ENCODE measurements around the gene METRNL. TPM values are rescaled to one million over a fixed set of nuclear protein-coding genes. Genes with fewer than 3 reads are reported as not detected.
A peak's percentile ranks its signal among the peaks of the same experiment; 100 is the strongest.

Gene METRNL
- total RNA-seq, 1 experiment from 2014 or later, result 29.0 TPM

- DNase-seq, result peak; percentile 98
- intact Hi-C loops (cut with micrococcal nuclease; ENCODE audit: unreplicated experiment), result no loop called here
- H3K4me3 Mint-ChIP-seq (ENCODE audit: low read depth, unreplicated experiment), result peak overlapping the region; percentile 82
- CTCF ChIA-PET, result interaction anchor here (0.7 kb wide), 1 partner anchor 120 kb away, joined by 3 read pairs; no protein-coding TSS in a partner anchor
- no peaks in the 10 kb centered on the region for H3K27me3 Mint-ChIP-seq (ENCODE audit: unreplicated experiment)
- no peak for TF ChIP-seq CTCF (IDR thresholded peaks at IDR 0.05; ENCODE audit: unreplicated experiment)
- H3K36me3 Mint-ChIP-seq (ENCODE audit: insufficient read depth, unreplicated experiment), result peaks cover 23% of the 10 kb centered on the region
- BruUV-seq (replicated peaks), result no TSS peak
- peaks cover 30% of the 10 kb centered on the region for H3K4me1 Mint-ChIP-seq (ENCODE audit: low read depth, unreplicated experiment)
- peaks cover 2% of the 10 kb centered on the region for H3K9me3 Mint-ChIP-seq (ENCODE audit: low read depth, unreplicated experiment)
- peak overlapping the region; percentile 82 for H3K27ac Mint-ChIP-seq (ENCODE audit: unreplicated experiment)
Measured at GRCh38 chr17:83051396-83052240, 27.8 kb upstream of the METRNL start.

GRCh38 chr17:83052241-83052564, 27.2 kb upstream of the METRNL start:
- Mint-ChIP-seq H3K9me3 (ENCODE audit: low read depth, unreplicated experiment) (no peaks in the 10 kb centered on the region), H3K36me3 (ENCODE audit: insufficient read depth, unreplicated experiment) (peaks cover 23% of the 10 kb centered on the region), H3K4me1 (ENCODE audit: low read depth, unreplicated experiment) (peaks cover 30% of the 10 kb centered on the region), H3K27me3 (ENCODE audit: unreplicated experiment) (no peaks in the 10 kb centered on the region), H3K4me3 (ENCODE audit: low read depth, unreplicated experiment) (peak overlapping the region; percentile 82), H3K27ac (ENCODE audit: unreplicated experiment) (peak overlapping the region; percentile 60)
- CTCF ChIA-PET, result interaction anchor here (0.7 kb wide), 1 partner anchor 119 kb away, joined by 3 read pairs; no protein-coding TSS in a partner anchor
- intact Hi-C loops (cut with micrococcal nuclease; ENCODE audit: unreplicated experiment), result no loop called here
- no peak for TF ChIP-seq CTCF (IDR thresholded peaks at IDR 0.05; ENCODE audit: unreplicated experiment)
- BruUV-seq (replicated peaks), result no TSS peak
- DNase-seq, result no peak

GRCh38 chr17:83053021-83053681, 26.3 kb upstream of the METRNL start:
- Mint-ChIP-seq H3K9me3 (ENCODE audit: low read depth, unreplicated experiment) (no peaks in the 10 kb centered on the region), H3K4me1 (ENCODE audit: low read depth, unreplicated experiment) (peaks cover 24% of the 10 kb centered on the region), H3K27ac (ENCODE audit: unreplicated experiment) (no peak overlapping the region), H3K4me3 (ENCODE audit: low read depth, unreplicated experiment) (no peak overlapping the region), H3K36me3 (ENCODE audit: insufficient read depth, unreplicated experiment) (peaks cover 20% of the 10 kb centered on the region), H3K27me3 (ENCODE audit: unreplicated experiment) (no peaks in the 10 kb centered on the region)
- TF ChIP-seq CTCF (IDR thresholded peaks at IDR 0.05; ENCODE audit: unreplicated experiment), result no peak
- BruUV-seq (replicated peaks), result no TSS peak
- CTCF ChIA-PET, result no interaction called here
- intact Hi-C loops (cut with micrococcal nuclease; ENCODE audit: unreplicated experiment), result no loop called here
- DNase-seq, result no peak

GRCh38 chr17:83053739-83054451, 25.5 kb upstream of the METRNL start:
- DNase-seq, result no peak
- CTCF ChIA-PET, result no interaction called here
- no peaks in the 10 kb centered on the region for H3K9me3 Mint-ChIP-seq (ENCODE audit: low read depth, unreplicated experiment)
- peaks cover 17% of the 10 kb centered on the region for H3K4me1 Mint-ChIP-seq (ENCODE audit: low read depth, unreplicated experiment)
- intact Hi-C loops (cut with micrococcal nuclease; ENCODE audit: unreplicated experiment), result no loop called here
- H3K4me3 Mint-ChIP-seq (ENCODE audit: low read depth, unreplicated experiment), result no peak overlapping the region
- H3K36me3 Mint-ChIP-seq (ENCODE audit: insufficient read depth, unreplicated experiment), result peaks cover 20% of the 10 kb centered on the region
- TF ChIP-seq CTCF (IDR thresholded peaks at IDR 0.05; ENCODE audit: unreplicated experiment), result no peak
- no peak overlapping the region for H3K27ac Mint-ChIP-seq (ENCODE audit: unreplicated experiment)
- H3K27me3 Mint-ChIP-seq (ENCODE audit: unreplicated experiment), result no peaks in the 10 kb centered on the region
- no TSS peak for BruUV-seq (replicated peaks)

All from Calu3 (cell line).